HUES6 (cell line): ENCODE data around the gene SPC25.
"Not testable (repeated sequence)": the region's sequence is repeated elsewhere in the genome, so short reads cannot be mapped to it uniquely, and the experiment has no call there.

Experiments
- H3K27ac ChIP-seq: 2 replicates; pipeline ENCODE4 v1.7.0; 2013; ENCODE audit warnings: low read depth, mild to moderate bottlenecking, low read length, inconsistent platforms
- H3K27me3 ChIP-seq: 2 replicates; pipeline ENCODE4 v1.6.1; 2013; ENCODE audit warnings: low read length; ENCODE audit not compliant: control insufficient read depth, insufficient read depth
- H3K36me3 ChIP-seq: 2 replicates; pipeline ENCODE4 v1.6.1; 2013; ENCODE audit warnings: low read length; ENCODE audit not compliant: control insufficient read depth, insufficient read depth
- H3K4me1 ChIP-seq: 2 replicates; pipeline ENCODE4 v1.6.1; 2013; ENCODE audit warnings: low read length; ENCODE audit not compliant: control insufficient read depth, insufficient read depth
- H3K4me3 ChIP-seq: 2 replicates; pipeline ENCODE4 v1.5.1; 2013; ENCODE audit warnings: low read depth, low read length
- H3K9ac ChIP-seq: one replicate; pipeline ENCODE4 v1.6.1; 2013; ENCODE audit warnings: mild to moderate bottlenecking, low read length
- H3K9me3 ChIP-seq: 2 replicates; pipeline ENCODE4 v1.6.1; 2013; ENCODE audit warnings: low read depth, low read length; ENCODE audit not compliant: control insufficient read depth, insufficient read depth

The SPC25 gene

GRCh38 chr2:168890006-168890782 lies at the start of gene SPC25:
Gene SPC25 (minus strand): TSS chr2:168890430. CDS start chr2:168889519, 911 bp downstream.
- Histone ChIP-seq H3K27ac (no peak within 1 kb of the TSS; the same call in 1 of the 2 replicates), H3K36me3 (peaks cover 24% of the 10 kb centered on the region), H3K4me3 (peak within 1 kb of the TSS; percentile 88), H3K27me3 (peaks cover 10% of the 10 kb centered on the region; the same call in 1 of the 2 replicates), H3K4me1 (peaks cover 5% of the 10 kb centered on the region; the same call in 1 of the 2 replicates), H3K9me3 (no peaks in the 10 kb centered on the region), H3K9ac (peak within 1 kb of the TSS; percentile 90)

- Histone ChIP-seq H3K27ac (no peak overlapping the region), H3K27me3 (no peaks in the 10 kb centered on the region), H3K4me3 (no peak overlapping the region), H3K9ac (no peak overlapping the region), H3K4me1 (no peaks in the 10 kb centered on the region; the same call in 1 of the 2 replicates), H3K36me3 (no peaks in the 10 kb centered on the region), H3K9me3 (no peaks in the 10 kb centered on the region)
These were observed 49.7 kb upstream of the SPC25 start for GRCh38 chr2:168939918-168940317.

GRCh38 chr2:168939061-168939460 lies 48.8 kb upstream of the SPC25 start:
- Histone ChIP-seq H3K27ac (no peak overlapping the region), H3K9ac (no peak overlapping the region), H3K4me1 (no peaks in the 10 kb centered on the region; the same call in 1 of the 2 replicates), H3K4me3 (no peak overlapping the region), H3K9me3 (no peaks in the 10 kb centered on the region), H3K27me3 (no peaks in the 10 kb centered on the region), H3K36me3 (no peaks in the 10 kb centered on the region)

GRCh38 chr2:168935810-168936581 lies 45.8 kb upstream of the SPC25 start:
- no peaks in the 10 kb centered on the region; the same call in 1 of the 2 replicates for H3K4me1 ChIP-seq
- no peaks in the 10 kb centered on the region for H3K9me3 ChIP-seq
- no peak overlapping the region for H3K27ac ChIP-seq
- no peaks in the 10 kb centered on the region for H3K27me3 ChIP-seq
- no peaks in the 10 kb centered on the region for H3K36me3 ChIP-seq
- no peak overlapping the region for H3K9ac ChIP-seq
- no peak overlapping the region for H3K4me3 ChIP-seq

GRCh38 chr2:168934826-168935225 lies 44.6 kb upstream of the SPC25 start:
- no peak overlapping the region for H3K4me3 ChIP-seq
- no peaks in the 10 kb centered on the region for H3K9me3 ChIP-seq
- H3K36me3 ChIP-seq = no peaks in the 10 kb centered on the region
- peaks cover 3% of the 10 kb centered on the region; the same call in 1 of the 2 replicates for H3K4me1 ChIP-seq
- no peak overlapping the region for H3K27ac ChIP-seq
- no peak overlapping the region for H3K9ac ChIP-seq
- no peaks in the 10 kb centered on the region for H3K27me3 ChIP-seq

- not testable (repeated sequence) for H3K27ac ChIP-seq, H3K9me3 ChIP-seq, H3K27me3 ChIP-seq, H3K36me3 ChIP-seq, H3K4me1 ChIP-seq, H3K4me3 ChIP-seq, H3K9ac ChIP-seq
These were observed 41.9 kb upstream of the SPC25 start for GRCh38 chr2:168932174-168932573.

- Histone ChIP-seq H3K9ac (no peak overlapping the region), H3K9me3 (no peaks in the 10 kb centered on the region), H3K36me3 (no peaks in the 10 kb centered on the region), H3K27ac (no peak overlapping the region), H3K4me3 (no peak overlapping the region), H3K27me3 (no peaks in the 10 kb centered on the region), H3K4me1 (peaks cover 3% of the 10 kb centered on the region; the same call in 1 of the 2 replicates)
These were observed 40.0 kb upstream of the SPC25 start for GRCh38 chr2:168930242-168930641.

GRCh38 chr2:168929031-168929430 lies 38.8 kb upstream of the SPC25 start:
- Histone ChIP-seq H3K4me3 (no peak overlapping the region), H3K9ac (no peak overlapping the region), H3K27ac (no peak overlapping the region), H3K4me1 (peaks cover 3% of the 10 kb centered on the region; the same call in 1 of the 2 replicates), H3K36me3 (no peaks in the 10 kb centered on the region), H3K27me3 (no peaks in the 10 kb centered on the region), H3K9me3 (no peaks in the 10 kb centered on the region)

- Histone ChIP-seq H3K4me1 (peaks cover 3% of the 10 kb centered on the region; the same call in 1 of the 2 replicates), H3K9me3 (no peaks in the 10 kb centered on the region), H3K4me3 (no peak overlapping the region), H3K36me3 (no peaks in the 10 kb centered on the region), H3K27ac (no peak overlapping the region), H3K9ac (no peak overlapping the region), H3K27me3 (no peaks in the 10 kb centered on the region)
These were observed 38.0 kb upstream of the SPC25 start for GRCh38 chr2:168928113-168928831.

GRCh38 chr2:168926621-168927386 lies 36.6 kb upstream of the SPC25 start:
- Histone ChIP-seq H3K27ac (no peak overlapping the region), H3K4me1 (peaks cover 3% of the 10 kb centered on the region; the same call in 1 of the 2 replicates), H3K9ac (no peak overlapping the region), H3K36me3 (no peaks in the 10 kb centered on the region), H3K9me3 (no peaks in the 10 kb centered on the region), H3K4me3 (no peak overlapping the region), H3K27me3 (no peaks in the 10 kb centered on the region)
